ENCODE results near the gene SOX13.

DNA sequence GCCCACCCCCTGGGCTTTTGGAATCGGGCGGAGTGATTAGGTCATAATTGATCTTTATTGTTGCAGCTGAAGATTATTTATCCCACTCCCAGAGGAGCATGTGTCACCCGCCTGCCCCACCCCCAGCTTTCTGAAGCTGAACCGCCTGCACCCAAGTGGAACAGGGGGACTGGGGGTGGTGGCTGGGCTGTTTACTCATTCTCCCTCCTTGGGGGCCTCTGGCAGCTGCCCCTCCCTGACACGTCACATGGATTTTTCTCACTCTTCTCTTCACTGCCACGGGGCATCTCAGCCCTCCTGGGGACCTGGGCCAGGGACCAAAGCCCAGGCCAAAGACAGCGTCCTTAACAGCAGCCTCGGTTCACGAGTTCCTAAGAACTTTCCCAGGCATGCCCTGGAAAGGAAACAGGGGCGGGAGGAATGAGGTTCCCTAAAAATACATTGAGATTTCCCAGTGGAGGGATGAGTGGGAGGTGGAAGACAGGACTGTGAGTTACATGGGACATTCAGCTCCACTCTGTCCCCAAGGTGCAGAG is 31.6 kb upstream of the SOX13 start:
- TF ChIP-seq, protein P1, sequence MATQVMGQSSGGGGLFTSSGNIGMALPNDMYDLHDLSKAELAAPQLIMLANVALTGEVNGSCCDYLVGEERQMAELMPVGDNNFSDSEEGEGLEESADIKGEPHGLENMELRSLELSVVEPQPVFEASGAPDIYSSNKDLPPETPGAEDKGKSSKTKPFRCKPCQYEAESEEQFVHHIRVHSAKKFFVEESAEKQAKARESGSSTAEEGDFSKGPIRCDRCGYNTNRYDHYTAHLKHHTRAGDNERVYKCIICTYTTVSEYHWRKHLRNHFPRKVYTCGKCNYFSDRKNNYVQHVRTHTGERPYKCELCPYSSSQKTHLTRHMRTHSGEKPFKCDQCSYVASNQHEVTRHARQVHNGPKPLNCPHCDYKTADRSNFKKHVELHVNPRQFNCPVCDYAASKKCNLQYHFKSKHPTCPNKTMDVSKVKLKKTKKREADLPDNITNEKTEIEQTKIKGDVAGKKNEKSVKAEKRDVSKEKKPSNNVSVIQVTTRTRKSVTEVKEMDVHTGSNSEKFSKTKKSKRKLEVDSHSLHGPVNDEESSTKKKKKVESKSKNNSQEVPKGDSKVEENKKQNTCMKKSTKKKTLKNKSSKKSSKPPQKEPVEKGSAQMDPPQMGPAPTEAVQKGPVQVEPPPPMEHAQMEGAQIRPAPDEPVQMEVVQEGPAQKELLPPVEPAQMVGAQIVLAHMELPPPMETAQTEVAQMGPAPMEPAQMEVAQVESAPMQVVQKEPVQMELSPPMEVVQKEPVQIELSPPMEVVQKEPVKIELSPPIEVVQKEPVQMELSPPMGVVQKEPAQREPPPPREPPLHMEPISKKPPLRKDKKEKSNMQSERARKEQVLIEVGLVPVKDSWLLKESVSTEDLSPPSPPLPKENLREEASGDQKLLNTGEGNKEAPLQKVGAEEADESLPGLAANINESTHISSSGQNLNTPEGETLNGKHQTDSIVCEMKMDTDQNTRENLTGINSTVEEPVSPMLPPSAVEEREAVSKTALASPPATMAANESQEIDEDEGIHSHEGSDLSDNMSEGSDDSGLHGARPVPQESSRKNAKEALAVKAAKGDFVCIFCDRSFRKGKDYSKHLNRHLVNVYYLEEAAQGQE (IDR thresholded peaks at IDR 0.05; ENCODE audit: insufficient read depth in 1 of 2, low read depth in 2 of 2, low read length in 1 of 2), result no peak
- TF ChIP-seq, protein P2, sequence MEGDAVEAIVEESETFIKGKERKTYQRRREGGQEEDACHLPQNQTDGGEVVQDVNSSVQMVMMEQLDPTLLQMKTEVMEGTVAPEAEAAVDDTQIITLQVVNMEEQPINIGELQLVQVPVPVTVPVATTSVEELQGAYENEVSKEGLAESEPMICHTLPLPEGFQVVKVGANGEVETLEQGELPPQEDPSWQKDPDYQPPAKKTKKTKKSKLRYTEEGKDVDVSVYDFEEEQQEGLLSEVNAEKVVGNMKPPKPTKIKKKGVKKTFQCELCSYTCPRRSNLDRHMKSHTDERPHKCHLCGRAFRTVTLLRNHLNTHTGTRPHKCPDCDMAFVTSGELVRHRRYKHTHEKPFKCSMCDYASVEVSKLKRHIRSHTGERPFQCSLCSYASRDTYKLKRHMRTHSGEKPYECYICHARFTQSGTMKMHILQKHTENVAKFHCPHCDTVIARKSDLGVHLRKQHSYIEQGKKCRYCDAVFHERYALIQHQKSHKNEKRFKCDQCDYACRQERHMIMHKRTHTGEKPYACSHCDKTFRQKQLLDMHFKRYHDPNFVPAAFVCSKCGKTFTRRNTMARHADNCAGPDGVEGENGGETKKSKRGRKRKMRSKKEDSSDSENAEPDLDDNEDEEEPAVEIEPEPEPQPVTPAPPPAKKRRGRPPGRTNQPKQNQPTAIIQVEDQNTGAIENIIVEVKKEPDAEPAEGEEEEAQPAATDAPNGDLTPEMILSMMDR (IDR thresholded peaks at IDR 0.05), result no peak
- TF ChIP-seq POLR2AphosphoS5 (IDR thresholded peaks at IDR 0.05; ENCODE audit: low read depth, low read length), result no peak

All from Panc1 (cell line).